NCI-H1048 (cell line): ENCODE data around the gene BROX.
"Not testable (repeated sequence)": the region's sequence is repeated elsewhere in the genome, so short reads cannot be mapped to it uniquely, and the experiment has no call there.

ENCODE experiments used
- DNase-seq: peaks from one replicate; lab custom pipeline; 2025; lab: John Stamatoyannopoulos, UW

The BROX gene, protein sequence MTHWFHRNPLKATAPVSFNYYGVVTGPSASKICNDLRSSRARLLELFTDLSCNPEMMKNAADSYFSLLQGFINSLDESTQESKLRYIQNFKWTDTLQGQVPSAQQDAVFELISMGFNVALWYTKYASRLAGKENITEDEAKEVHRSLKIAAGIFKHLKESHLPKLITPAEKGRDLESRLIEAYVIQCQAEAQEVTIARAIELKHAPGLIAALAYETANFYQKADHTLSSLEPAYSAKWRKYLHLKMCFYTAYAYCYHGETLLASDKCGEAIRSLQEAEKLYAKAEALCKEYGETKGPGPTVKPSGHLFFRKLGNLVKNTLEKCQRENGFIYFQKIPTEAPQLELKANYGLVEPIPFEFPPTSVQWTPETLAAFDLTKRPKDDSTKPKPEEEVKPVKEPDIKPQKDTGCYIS

DNA sequence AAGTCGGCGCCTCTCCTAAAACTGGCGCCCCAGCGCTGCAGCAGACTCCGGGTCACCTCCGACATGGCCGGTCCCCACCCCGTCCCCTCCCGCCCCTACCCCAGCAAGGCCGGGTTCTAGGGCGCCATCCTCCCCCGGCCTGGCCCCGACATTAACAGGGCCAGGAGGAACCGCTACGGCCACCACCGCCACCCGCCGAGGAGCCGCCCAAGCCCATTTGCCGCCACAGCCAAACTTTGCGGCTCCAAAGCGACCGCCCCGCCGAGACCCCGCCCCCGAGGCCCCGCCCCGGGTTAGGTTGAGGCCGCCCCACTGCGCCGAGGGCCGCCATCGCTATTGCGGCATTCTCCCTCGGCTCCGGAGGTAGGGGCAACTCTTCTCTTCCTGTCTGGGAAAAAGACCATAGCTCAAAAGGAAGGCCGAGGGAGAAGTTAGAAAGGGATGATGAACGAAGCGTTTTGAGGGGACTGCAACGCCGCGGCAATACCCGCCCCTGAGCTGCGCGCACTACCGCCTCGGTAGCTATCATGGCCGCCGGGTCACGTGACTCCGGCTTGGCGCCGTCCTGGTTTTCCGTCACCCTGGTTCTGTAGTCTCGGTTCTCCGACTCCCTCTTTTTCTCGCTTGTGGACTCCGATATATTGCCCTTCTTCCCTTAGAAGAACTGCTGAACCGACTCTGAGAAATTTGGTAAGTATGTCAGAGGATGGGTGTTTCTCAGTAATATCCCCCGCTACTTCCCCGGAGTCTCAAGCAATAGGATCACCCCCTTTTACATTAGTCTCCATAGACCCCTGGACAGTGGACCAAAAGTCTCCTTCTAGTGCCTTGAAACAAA, at the start of gene BROX, which contains the start of gene AIDA:
Gene BROX, plus strand, starts transcription at position 312 of the 838 bp plus-strand sequence. CDS start 3,136 bp downstream, outside the sequence.
Gene AIDA, minus strand, starts transcription at position 239 of the 838 bp plus-strand sequence. Its CDS starts 174 bp downstream, at position 65.
- peak; percentile 81 for DNase-seq

DNA sequence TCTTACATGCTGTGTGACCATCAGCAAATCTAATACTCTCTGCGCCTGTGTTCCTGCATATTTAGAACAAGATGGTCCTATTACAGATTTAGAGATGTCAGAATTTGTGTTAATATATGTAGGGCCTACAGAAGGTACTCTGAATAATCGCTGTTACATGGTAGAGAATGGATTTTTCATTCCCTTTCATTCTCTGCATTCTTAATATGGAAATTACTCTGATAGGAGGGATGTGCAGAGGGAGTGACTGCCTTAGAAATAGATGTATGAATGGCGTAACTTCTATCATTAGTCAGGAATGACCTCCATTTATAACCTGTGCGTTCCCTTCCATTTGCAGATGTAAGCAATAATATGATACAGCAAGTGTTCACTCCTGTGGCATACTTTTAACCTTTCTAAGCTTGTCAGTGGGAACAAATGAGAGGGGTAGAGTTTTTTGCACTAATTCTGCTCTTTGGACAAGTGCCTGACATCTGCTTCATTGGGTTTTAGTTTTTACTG, 48.9 kb upstream of the BROX start:
- no peak for DNase-seq

DNA sequence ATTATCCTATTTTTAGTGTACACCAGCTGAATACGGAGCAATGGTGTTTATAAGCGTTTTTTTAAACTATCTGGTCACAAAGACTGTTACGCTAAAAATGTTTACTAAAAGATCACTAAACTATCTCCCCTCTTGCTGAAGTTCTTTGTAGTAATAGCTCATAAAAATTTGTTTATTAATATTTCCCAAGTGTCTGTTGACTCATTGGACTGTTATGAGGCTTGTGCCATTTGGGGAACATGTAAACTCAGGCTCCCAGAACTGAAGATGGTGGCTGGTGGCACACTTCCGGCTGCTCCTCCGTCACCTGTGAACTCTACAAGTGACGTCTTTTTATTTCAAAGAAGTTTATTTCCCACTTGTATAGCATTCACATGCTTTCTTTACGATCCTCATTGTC, 46.4 kb upstream of the BROX start:
- DNase-seq: no peak

DNA sequence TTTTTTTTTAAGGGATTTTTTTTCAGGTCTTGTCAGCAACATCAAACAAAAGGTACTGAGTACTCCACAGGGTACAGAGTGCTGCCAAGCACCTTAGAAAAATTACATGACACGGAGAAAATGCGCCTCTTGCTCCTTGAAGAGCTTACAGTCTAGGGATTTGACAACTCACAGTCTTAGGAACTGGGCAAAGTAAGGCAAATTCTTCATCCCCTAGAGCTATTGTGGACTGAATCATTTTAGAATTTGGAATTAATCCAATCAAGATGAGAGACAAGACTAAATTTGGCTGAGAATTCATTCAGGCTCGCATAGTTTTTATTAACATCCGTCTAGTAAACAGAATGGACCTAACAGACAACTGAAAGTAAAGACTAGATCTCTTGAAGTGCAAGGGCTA, 44.2 kb upstream of the BROX start:
- DNase-seq: not testable (repeated sequence)

- not testable (repeated sequence) for DNase-seq
These were observed 43.3 kb upstream of the BROX start for GRCh38 chr1:222669107-222669506.

DNA sequence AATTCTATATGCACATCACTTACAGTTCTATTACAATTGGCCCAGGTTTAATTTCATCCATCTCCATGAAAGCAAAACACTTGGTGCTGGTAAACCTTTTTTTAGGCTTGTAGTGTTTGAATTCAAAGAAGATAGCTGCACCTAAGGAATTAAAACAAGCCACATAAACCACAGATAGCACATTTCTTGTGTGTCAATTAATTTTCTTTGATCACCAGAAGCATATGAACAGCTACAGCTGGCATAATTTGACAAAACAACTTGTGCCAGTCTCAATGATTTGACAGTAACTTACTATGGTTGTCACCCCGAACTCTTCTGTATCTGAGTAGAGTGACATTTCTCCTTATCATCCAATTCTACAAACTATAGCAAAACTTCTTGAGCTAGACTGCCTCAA, 42.3 kb upstream of the BROX start:
- no peak for DNase-seq

DNA sequence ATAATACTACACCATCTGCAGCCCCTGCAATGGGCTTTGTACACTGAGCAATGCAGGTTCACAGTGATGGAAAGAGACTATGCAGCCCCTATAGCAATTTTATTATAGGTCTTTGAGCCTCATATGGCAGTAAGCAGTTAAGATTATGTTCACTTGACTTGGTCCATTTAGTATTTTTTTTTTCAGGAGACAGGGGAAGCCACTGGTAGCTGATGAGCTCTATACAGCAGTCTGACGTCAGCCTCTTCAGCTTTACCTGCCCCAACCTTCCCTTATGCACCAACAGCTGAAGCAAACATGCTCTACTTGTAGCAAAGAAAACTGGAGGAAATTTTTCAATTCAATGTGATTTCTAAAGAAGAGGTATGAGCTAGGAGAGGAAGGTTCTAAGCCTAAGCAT, 32.3 kb upstream of the BROX start:
- no peak for DNase-seq

DNA sequence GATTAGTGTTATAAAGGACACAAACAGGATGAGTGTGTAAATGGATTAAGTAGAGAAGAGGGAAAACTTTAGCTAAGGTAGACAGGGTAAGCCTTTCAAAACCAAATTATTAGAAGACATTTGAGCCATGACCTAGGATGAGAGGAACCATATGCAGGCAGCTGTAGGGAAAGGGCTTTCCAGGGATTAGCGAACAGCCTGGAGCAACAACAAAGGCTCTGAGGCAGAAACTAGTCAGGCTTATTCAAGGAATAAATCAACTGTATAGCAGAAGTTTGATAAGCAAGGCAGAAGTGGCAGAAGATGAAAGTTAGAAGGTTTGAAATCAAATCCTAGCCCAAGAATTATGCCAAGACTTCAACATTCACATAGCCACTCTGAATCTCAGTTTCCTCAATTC, 21.3 kb upstream of the BROX start:
- no peak for DNase-seq

- no peak for DNase-seq
These were observed 17.4 kb upstream of the BROX start for GRCh38 chr1:222694927-222695326.

DNA sequence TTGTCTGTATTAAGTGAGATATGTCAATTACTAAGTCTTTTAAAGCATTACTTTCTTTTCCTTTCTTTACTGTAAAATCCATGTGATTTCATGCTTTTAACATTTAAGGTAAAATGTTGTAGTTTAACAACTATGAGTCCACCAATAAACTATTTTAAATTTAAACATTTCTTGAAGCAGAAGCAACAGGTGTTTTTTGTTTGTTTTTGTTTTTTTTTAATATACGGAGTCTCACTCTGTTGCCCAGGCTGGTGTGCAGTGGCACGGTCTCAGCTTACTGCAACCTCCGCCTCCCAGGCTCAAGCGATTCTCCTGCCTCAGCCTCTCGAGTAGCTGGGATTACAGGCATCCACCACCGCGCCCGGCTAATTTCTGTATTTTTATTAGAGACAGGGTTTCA, 15.6 kb upstream of the BROX start:
- DNase-seq: no peak

DNA sequence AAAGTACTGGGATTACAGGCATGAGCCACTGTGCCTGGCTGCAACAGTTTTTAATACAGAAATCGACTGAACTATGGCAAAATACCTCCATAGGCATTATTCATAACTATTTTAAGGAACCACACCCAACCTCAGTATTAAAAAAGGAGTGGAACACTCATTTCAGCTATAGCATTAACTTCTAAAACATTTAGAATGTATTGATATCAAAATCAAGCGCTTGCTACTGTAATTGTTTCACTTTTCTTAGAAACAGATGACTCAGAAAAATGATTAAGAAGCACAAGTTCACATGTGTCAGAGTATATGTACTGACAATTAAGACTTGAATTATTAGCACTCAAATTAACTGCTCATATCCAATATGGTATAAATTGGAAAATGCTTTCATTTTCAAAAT, 15.2 kb upstream of the BROX start:
- no peak for DNase-seq

DNA sequence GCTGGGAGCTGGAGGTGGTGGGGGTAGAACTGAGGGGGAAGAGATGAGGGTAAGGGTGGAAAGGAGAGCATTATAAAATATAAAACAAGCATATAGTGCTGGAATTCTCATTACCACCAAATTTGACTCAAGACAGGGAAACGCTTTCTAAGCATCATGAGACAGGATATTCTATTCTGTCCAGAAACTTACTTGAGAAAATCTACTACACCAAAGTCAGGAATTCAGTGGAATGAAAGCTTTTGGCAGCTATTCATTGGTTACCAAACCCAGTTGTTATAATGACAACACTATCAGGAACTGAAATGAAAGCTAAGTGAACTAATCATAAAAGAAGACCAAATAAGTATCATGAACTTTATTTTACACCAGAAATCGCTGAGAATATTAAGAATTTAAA, 14.5 kb upstream of the BROX start:
- no peak for DNase-seq

GRCh38 chr1:222702210-222702609, 10.2 kb upstream of the BROX start:
- DNase-seq: no peak

DNA sequence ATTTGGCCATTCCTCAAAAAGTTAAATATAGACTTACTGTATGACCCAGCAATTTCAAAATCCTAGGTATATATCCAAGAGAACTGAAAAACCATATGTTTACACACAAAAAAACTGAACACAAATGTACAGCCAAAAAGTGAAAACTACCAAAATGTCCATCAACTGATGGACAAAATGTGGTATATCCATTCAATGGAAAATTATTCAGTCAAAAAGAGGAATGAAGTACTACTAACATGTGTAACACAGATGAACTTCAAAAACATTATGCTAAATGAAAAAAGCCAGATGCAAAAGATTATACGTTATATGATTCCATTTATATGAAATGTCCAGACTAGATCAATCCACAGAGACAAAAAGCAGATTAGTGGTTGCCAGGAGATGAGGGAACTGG, 8.1 kb upstream of the BROX start:
- no peak for DNase-seq

DNA sequence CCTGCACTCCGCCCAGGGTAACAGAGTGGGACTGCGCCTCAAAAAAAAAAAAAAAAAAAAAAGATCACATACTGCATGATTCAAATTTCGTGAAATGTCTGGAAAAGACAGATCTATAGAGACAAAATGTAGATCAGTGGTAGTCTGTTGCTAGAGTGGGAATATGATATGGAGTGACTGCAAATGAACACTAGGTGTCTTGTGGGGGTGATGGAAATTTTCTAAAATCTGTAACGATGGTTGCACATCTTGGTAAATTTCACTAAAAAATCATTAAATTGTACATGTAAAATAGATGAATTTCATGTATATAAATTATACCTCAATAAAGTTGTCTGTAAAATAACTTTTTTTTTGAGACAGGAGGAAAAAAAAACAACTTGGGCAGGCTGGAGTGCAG, 5.5 kb upstream of the BROX start:
- no peak for DNase-seq

DNA sequence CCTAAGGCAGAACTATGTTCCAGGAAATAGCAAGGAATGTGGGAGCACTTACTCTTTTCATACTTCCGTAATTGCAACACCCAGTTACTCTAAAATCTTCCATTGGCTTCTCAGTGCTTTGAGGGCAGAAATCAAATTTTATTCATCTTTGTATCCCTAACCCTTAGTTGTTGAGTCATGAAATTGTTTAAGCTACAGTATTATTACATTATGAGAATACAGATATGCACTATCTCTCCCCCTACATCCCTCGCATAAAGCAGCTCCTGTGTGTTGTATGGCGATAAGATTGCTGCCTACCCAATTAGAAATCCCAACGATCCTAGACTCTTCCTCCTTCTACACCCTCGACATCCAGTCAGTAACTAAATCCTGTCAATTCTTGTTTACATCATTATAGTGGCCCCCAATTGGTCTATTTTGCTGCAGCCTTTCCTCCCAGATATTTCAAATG, 2.6 kb upstream of the BROX start:
- no peak for DNase-seq

- no peak for DNase-seq
These were observed 778 bp upstream of the BROX start for GRCh38 chr1:222711319-222712252.

- DNase-seq: peak; percentile 99
These were observed 962 bp downstream of the BROX start for GRCh38 chr1:222713091-222713961.

- no peak for DNase-seq
These were observed 4.0 kb downstream of the BROX start for GRCh38 chr1:222716393-222716792.

- DNase-seq: no peak
These were observed 16.4 kb downstream of the BROX start for GRCh38 chr1:222728746-222729145.

DNA sequence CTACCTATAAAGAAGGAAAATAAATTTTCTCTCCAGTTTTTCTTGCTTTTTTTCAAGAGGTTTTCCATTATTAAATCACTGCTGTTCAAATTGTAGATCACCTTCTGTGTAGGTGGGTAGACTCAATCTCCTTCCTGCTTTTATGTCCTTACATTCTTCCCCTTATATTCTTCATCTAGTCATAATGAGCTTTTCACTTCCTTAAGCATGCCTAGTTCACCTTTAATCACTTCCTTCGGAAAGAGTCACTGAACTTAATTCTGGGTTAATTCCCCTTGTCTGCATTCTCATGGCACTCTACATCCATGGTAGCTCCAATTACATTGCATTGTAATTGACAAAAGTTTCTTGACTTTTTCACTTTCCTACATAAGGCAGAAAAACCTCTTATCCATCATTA, 18.5 kb downstream of the BROX start:
- no peak for DNase-seq
